CD8-positive, alpha-beta memory T cell (primary cell): ENCODE results near the gene TNFAIP1. TPM values are rescaled to one million over a fixed set of nuclear protein-coding genes. Genes with fewer than 3 reads are reported as not detected.
"Not testable (repeated sequence)": the region's sequence is repeated elsewhere in the genome, so short reads cannot be mapped to it uniquely, and the experiment has no call there.

Experiments used
- CTCF ChIA-PET: fragments of 350-600 bp; sonication (Branson Sonifier 250); formaldehyde crosslinking; loops from one replicate; lab custom pipeline; 2021; ENCODE audit warnings: antibody characterized with exemption; lab: Charles Lee
- POLR2A ChIA-PET: fragments of 350-600 bp; sonication (Branson Sonifier 250); formaldehyde crosslinking; loops from one replicate; lab custom pipeline; 2021; ENCODE audit warnings: antibody characterized with exemption; lab: Charles Lee
- DNase-seq, 5 donors: peaks; one replicate each; pipeline versions ENCODE4 v3.0.0 to v3.0.0-alpha.2; 2020 to 2022; ENCODE audit warnings: mixed read lengths in 1 of 5
- H3K27ac ChIP-seq: one replicate; pipeline ENCODE4 v1.7.0; 2013; ENCODE audit warnings: low read depth, mild to moderate bottlenecking, low read length, moderate library complexity
- H3K27me3 ChIP-seq: 2 replicates; pipeline ENCODE4 v1.7.0; 2013; ENCODE audit warnings: low read length, mild to moderate bottlenecking; ENCODE audit not compliant: insufficient read depth, poor library complexity, severe bottlenecking
- H3K36me3 ChIP-seq: 2 replicates; pipeline ENCODE4 v1.7.0; 2013; ENCODE audit warnings: mild to moderate bottlenecking, low read length, moderate library complexity; ENCODE audit not compliant: insufficient read depth
- H3K4me1 ChIP-seq: 2 replicates; pipeline ENCODE4 v1.7.0; 2013; ENCODE audit warnings: mild to moderate bottlenecking, low read length, moderate library complexity; ENCODE audit not compliant: insufficient read depth
- H3K4me3 ChIP-seq: 2 replicates; pipeline ENCODE4 v1.7.0; 2013; ENCODE audit warnings: mild to moderate bottlenecking, low read length
- H3K9me3 ChIP-seq: 2 replicates; pipeline ENCODE4 v1.7.0; 2013; ENCODE audit warnings: mild to moderate bottlenecking, low read length
- H3K27ac Mint-ChIP-seq, 8 donors: one replicate each; pipeline ENCODE4 v1.8.0; 2020 to 2021; ENCODE audit warnings: mixed read lengths in 8 of 8, mild to moderate bottlenecking in 6 of 8, inconsistent platforms in 3 of 8, moderate library complexity in 3 of 8
- H3K27me3 Mint-ChIP-seq, 2 donors: one replicate each; pipeline ENCODE4 v1.8.0; 2020 to 2021; ENCODE audit warnings: mixed read lengths in 2 of 2, mild to moderate bottlenecking in 1 of 2, moderate library complexity in 1 of 2
- H3K36me3 Mint-ChIP-seq, 3 donors: one replicate each; pipeline ENCODE4 v1.8.0; 2020 to 2021; ENCODE audit warnings: mixed read lengths in 3 of 3, inconsistent platforms in 1 of 3, mild to moderate bottlenecking in 1 of 3
- H3K4me1 Mint-ChIP-seq, 3 donors: one replicate each; pipeline ENCODE4 v1.8.0; 2020 to 2021; ENCODE audit warnings: mixed read lengths in 3 of 3, inconsistent platforms in 1 of 3, mild to moderate bottlenecking in 1 of 3
- H3K4me3 Mint-ChIP-seq, 7 donors: one replicate each; pipeline ENCODE4 v1.8.0; 2020 to 2021; ENCODE audit warnings: mixed read lengths in 7 of 7, mild to moderate bottlenecking in 6 of 7, moderate library complexity in 4 of 7, inconsistent platforms in 2 of 7
- H3K9me3 Mint-ChIP-seq, 5 donors: one replicate each; pipeline ENCODE4 v1.8.0; 2020 to 2022; ENCODE audit warnings: mixed read lengths in 5 of 5, mild to moderate bottlenecking in 3 of 5, moderate library complexity in 2 of 5, inconsistent platforms in 1 of 5
- polyA plus RNA-seq: library from polyadenylated mRNA; unstranded; fragments of 300-500 nt; fragmentation: Illumina TruSeq; gene quantifications from one replicate; pipeline ENCODE4 v1.2.3, GENCODE V29; 2021
- total RNA-seq, 2 experiments: library from RNA; stranded (reverse); gene quantifications; one replicate each; pipeline ENCODE4 v1.2.3, GENCODE V29; 2021

The TNFAIP1 gene
- total and polyA plus RNA-seq, 3 experiments from 2014 or later, result 10.6 to 30.6 (median 29.0) TPM

- Histone ChIP-seq H3K4me1 (peaks cover 31% of the 10 kb centered on the region), H3K9me3 (no peaks in the 10 kb centered on the region), H3K4me3 (peak overlapping the region; percentile 86), H3K27me3 (no peaks in the 10 kb centered on the region), H3K36me3 (no peaks in the 10 kb centered on the region), H3K27ac (peak overlapping the region; percentile 98)
- H3K27me3 Mint-ChIP-seq, result no peaks in the 10 kb centered on the region
- H3K4me3 Mint-ChIP-seq, result peak overlapping the region; percentile 90 to 99 (median 96)
- no peaks in the 10 kb centered on the region for H3K9me3 Mint-ChIP-seq
- DNase-seq, result no peak
- ChIA-PET CTCF (interaction anchor here (0.7 to 3.7 kb wide), 7 partner anchors 13 to 529 kb away, joined by 3 to 30 read pairs (median 3); partner anchors contain the start of gene POLDIP2), POLR2A (interaction anchor here (0.8 to 2.5 kb wide), 8 partner anchors 15 to 617 kb away, joined by 3 to 62 read pairs (median 6); partner anchors contain the start of genes PHF12, POLDIP2, SARM1 and TMEM97)
- H3K4me1 Mint-ChIP-seq, result peaks cover 39 to 56% (median 50%) of the 10 kb centered on the region in 3 donors
- peak overlapping the region; percentile 92 to 99 (median 96) for H3K27ac Mint-ChIP-seq
- H3K36me3 Mint-ChIP-seq, result peaks cover 0 to 41% (median 3%) of the 10 kb centered on the region in 3 donors
Measured at GRCh38 chr17:28334666-28335200, 828 bp upstream of the TNFAIP1 start.

GRCh38 chr17:28335959-28336871, 654 bp downstream of the TNFAIP1 start:
- no peaks in the 10 kb centered on the region for H3K9me3 Mint-ChIP-seq
- Histone ChIP-seq H3K27me3 (no peaks in the 10 kb centered on the region), H3K9me3 (no peaks in the 10 kb centered on the region), H3K4me3 (peak overlapping the region; percentile 86), H3K4me1 (peaks cover 31% of the 10 kb centered on the region), H3K27ac (peak overlapping the region; percentile 98), H3K36me3 (no peaks in the 10 kb centered on the region)
- peak overlapping the region; percentile 90 to 99 (median 96) for H3K4me3 Mint-ChIP-seq
- H3K27me3 Mint-ChIP-seq, result no peaks in the 10 kb centered on the region
- peaks cover 39 to 56% (median 50%) of the 10 kb centered on the region in 3 donors for H3K4me1 Mint-ChIP-seq
- H3K27ac Mint-ChIP-seq, result peak overlapping the region; percentile 92 to 99 (median 94)
- DNase-seq, result no peak
- ChIA-PET CTCF (interaction anchor here (0.9 to 3.7 kb wide), 11 partner anchors 9 to 617 kb away, joined by 3 to 30 read pairs (median 3); partner anchors contain the start of gene POLDIP2), POLR2A (interaction anchor here (0.6 to 2.5 kb wide), 12 partner anchors 16 to 616 kb away, joined by 3 to 62 read pairs (median 5); partner anchors contain the start of genes BLTP2, PHF12, POLDIP2 and RPL23A)
- peaks cover 0 to 45% (median 4%) of the 10 kb centered on the region in 3 donors for H3K36me3 Mint-ChIP-seq

DNA sequence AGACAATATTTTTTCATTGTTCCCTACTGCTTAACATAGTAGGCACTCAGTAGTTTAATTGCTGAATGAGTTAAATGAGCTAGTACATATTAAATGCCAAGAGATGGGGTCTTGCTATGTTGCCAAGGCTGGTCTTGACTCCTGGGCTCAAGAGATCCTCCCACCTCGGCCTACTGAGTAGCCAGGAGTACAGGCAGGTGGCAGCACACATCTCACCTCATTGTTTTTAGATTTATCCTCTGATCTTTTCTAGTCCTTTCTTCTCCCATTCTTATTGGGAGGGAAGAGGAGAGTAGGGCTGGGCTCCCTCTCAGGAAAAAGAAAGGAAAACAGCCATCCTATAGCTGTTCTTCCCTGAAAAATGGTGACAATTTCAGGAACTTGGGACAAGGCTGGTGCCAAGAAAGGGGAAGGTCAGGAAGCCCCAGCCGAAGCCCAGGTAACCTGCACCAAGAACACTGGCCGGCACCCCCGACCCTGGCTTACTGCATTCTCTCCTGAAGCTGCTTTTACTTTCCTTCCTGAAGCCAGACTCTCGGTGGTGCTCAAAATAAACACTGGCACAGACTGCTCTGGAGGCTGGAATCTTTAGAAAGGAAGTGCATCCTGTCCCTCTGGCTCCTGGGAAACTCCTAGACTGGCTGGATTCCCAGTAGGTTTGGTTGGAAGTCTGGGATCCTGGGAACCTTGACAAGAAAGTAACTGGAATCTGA, 2.7 kb downstream of the TNFAIP1 start:
- Histone ChIP-seq H3K36me3 (peaks cover 15% of the 10 kb centered on the region), H3K27me3 (no peaks in the 10 kb centered on the region), H3K4me3 (no peak overlapping the region), H3K4me1 (peaks cover 31% of the 10 kb centered on the region), H3K9me3 (no peaks in the 10 kb centered on the region), H3K27ac (no peak overlapping the region)
- H3K9me3 Mint-ChIP-seq, result no peaks in the 10 kb centered on the region
- ChIA-PET CTCF (interaction anchor here (1.2 kb wide), 1 partner anchor 19 kb away, joined by 4 read pairs; the partner anchor contains the start of gene POLDIP2), POLR2A (interaction anchor here (1.0 kb wide), 2 partner anchors 18 to 19 kb away, joined by 3 to 4 read pairs; partner anchors contain the start of gene POLDIP2)
- peaks cover 34 to 47% (median 37%) of the 10 kb centered on the region in 3 donors for H3K4me1 Mint-ChIP-seq
- no peaks in the 10 kb centered on the region for H3K27me3 Mint-ChIP-seq
- H3K36me3 Mint-ChIP-seq, result peaks cover 0 to 53% (median 6%) of the 10 kb centered on the region in 3 donors
- H3K4me3 Mint-ChIP-seq, result peak overlapping the region in 1 of 7 donors; percentile 95
- H3K27ac Mint-ChIP-seq, result peak overlapping the region in 4 of 8 donors; percentile 45 to 93 (median 49)
- no peak for DNase-seq

DNA sequence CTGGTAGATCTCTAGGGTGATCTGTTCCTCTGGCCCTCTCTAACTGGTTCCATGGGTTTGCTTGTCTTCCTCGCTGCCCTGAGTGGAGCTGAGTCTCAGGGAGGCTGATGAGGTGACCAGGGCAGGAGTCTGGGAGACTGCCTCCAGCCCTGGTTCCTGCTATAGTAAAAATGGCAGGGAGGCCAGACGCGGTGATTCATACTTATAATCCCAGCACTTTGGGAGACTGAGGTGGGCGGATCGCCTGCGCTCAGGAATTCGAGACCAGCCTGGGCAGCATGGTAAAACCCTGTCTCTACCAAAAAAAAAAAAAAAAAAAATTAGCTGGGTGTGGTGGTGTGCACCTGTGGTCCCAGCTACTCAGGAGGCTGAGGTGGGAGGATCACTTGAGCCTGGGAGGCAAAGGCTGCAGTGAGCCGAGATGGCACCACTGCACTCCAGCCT, 3.2 kb downstream of the TNFAIP1 start:
- H3K9me3 ChIP-seq, H3K27me3 Mint-ChIP-seq, CTCF ChIA-PET, H3K4me3 ChIP-seq, H3K27me3 ChIP-seq, H3K9me3 Mint-ChIP-seq, DNase-seq, H3K27ac ChIP-seq: not testable (repeated sequence)
- Histone ChIP-seq H3K36me3 (peaks cover 15% of the 10 kb centered on the region), H3K4me1 (peaks cover 30% of the 10 kb centered on the region)
- POLR2A ChIA-PET, result interaction anchor here (0.6 kb wide), 1 partner anchor 99 kb away, joined by 4 read pairs; no protein-coding TSS in a partner anchor
- Mint-ChIP-seq H3K4me3 (peak overlapping the region in 1 of 7 donors; percentile 95), H3K27ac (peak overlapping the region in 4 of 8 donors; percentile 45 to 71 (median 48)), H3K4me1 (peaks cover 33 to 42% (median 34%) of the 10 kb centered on the region in 3 donors), H3K36me3 (peaks cover 0 to 57% (median 6%) of the 10 kb centered on the region in 3 donors)

- peaks cover 15% of the 10 kb centered on the region for H3K36me3 ChIP-seq
- no peaks in the 10 kb centered on the region for H3K9me3 ChIP-seq
- H3K4me3 ChIP-seq, result no peak overlapping the region
- peaks cover 24% of the 10 kb centered on the region for H3K4me1 ChIP-seq
- ChIA-PET POLR2A (interaction anchor here (0.6 kb wide), 1 partner anchor 99 kb away, joined by 4 read pairs; no protein-coding TSS in a partner anchor), CTCF (no interaction called here)
- Mint-ChIP-seq H3K4me3 (no peak overlapping the region), H3K4me1 (peaks cover 27 to 36% (median 28%) of the 10 kb centered on the region in 3 donors), H3K9me3 (no peaks in the 10 kb centered on the region), H3K36me3 (peaks cover 0 to 63% (median 6%) of the 10 kb centered on the region in 3 donors), H3K27ac (peak overlapping the region in 1 of 8 donors; percentile 15), H3K27me3 (no peaks in the 10 kb centered on the region)
- no peaks in the 10 kb centered on the region for H3K27me3 ChIP-seq
- no peak overlapping the region for H3K27ac ChIP-seq
- no peak for DNase-seq
Measured at GRCh38 chr17:28339431-28339830, 3.9 kb downstream of the TNFAIP1 start.

DNA sequence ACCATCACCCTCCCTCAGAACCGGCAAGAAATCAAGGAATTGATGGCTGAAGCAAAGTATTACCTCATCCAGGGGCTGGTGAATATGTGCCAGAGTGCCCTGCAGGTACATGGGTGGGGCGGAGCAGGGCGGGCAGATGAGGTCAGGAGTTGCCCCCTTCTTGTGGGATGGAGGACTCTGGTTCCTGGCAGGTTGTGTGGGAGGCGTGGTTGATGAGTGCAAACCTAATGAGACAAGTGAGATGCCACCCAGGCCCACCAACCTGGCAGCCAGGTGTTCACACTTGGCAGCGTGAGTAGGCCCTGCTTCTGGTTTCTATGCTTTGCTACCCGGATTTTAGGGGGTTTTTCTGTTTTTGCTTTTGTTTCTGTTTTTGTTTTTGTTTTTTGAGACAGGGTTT, 4.8 kb downstream of the TNFAIP1 start:
- Histone ChIP-seq H3K36me3 (peaks cover 15% of the 10 kb centered on the region), H3K4me1 (peaks cover 19% of the 10 kb centered on the region)

DNA sequence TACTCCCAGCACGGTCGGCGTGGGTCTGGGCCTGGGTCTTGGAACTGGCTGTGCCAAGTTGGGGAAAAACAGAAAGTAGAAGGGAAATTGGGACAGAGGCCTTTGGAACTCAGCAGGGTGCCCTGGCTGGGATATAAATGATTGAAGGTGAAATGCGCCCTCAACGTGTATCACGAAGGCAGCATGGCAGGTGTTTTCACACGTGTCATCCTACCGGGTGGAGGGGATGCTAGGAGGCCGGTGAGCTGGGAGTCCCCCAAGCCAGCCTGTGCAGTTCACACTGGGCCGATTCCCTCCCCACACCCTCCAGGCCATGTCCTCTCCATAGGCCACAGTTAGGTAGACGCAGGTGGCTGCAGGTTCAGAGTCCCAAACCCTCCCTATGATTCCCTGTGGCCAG, 6.0 kb downstream of the TNFAIP1 start:
- Histone ChIP-seq H3K4me3 (no peak overlapping the region), H3K9me3 (no peaks in the 10 kb centered on the region), H3K27ac (no peak overlapping the region), H3K4me1 (peaks cover 13% of the 10 kb centered on the region), H3K27me3 (no peaks in the 10 kb centered on the region), H3K36me3 (peaks cover 23% of the 10 kb centered on the region)
- CTCF ChIA-PET, result no interaction called here
- Mint-ChIP-seq H3K36me3 (peaks cover 0 to 75% (median 6%) of the 10 kb centered on the region in 3 donors), H3K4me3 (no peak overlapping the region), H3K4me1 (peaks cover 12 to 17% (median 14%) of the 10 kb centered on the region in 3 donors), H3K27me3 (no peaks in the 10 kb centered on the region), H3K27ac (no peak overlapping the region), H3K9me3 (no peaks in the 10 kb centered on the region)
- DNase-seq, result no peak
- POLR2A ChIA-PET, result no interaction called here

More for the DNA sequence above, 4.8 kb downstream of the TNFAIP1 start:
- POLR2A ChIA-PET, result no interaction called here
- no peaks in the 10 kb centered on the region for H3K27me3 ChIP-seq
- no peaks in the 10 kb centered on the region for H3K9me3 Mint-ChIP-seq
- no peaks in the 10 kb centered on the region for H3K9me3 ChIP-seq
- DNase-seq, result no peak
- H3K4me1 Mint-ChIP-seq, result peaks cover 18 to 26% (median 19%) of the 10 kb centered on the region in 3 donors
- H3K27ac ChIP-seq, result no peak overlapping the region
- no peaks in the 10 kb centered on the region for H3K27me3 Mint-ChIP-seq
- H3K27ac Mint-ChIP-seq, result peak overlapping the region in 2 of 8 donors; percentile 20 to 75
- CTCF ChIA-PET, result no interaction called here
- no peak overlapping the region for H3K4me3 Mint-ChIP-seq
- H3K4me3 ChIP-seq, result no peak overlapping the region
- H3K36me3 Mint-ChIP-seq, result peaks cover 0 to 65% (median 6%) of the 10 kb centered on the region in 3 donors
